Measurements from ENCODE around the gene TTC32. TPM values are rescaled to one million over a fixed set of nuclear protein-coding genes. Genes with fewer than 3 reads are reported as not detected.
"Not testable (repeated sequence)": the region's sequence is repeated elsewhere in the genome, so short reads cannot be mapped to it uniquely, and the experiment has no call there.

The TTC32 gene
- total RNA-seq, 1 donor from 2014 or later: not detected

DNA sequence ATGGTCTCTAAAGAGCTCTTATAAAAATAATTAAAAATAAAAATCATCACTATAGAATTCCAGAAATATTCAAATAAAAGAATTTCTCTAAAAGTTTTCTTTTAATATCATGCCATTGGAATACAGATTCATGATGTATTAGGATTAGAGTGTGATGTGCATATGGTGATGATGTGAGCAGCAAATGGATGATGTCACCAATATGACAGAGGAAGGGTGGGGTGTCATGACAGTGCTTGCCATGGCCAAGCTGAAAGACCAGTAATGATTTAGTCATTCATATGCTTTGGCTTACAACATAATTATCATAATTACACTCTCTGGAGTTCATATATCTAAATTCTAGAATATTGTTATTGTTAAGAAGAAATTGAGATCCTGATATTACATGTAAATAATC, 27.4 kb upstream of the TTC32 start:
- no peak for DNase-seq (ENCODE audit: low spot score in 2 of 2)
- no peaks in the 10 kb centered on the region for H3K4me1 ChIP-seq
- peaks cover 24 to 27% of the 10 kb centered on the region in 2 donors for H3K36me3 ChIP-seq
- H3K27me3 ChIP-seq: no peaks in the 10 kb centered on the region
- H3K4me3 ChIP-seq: no peak overlapping the region
- H3K9me3 ChIP-seq: peaks cover 9 to 26% of the 10 kb centered on the region in 2 donors
- TF ChIP-seq, protein P1, sequence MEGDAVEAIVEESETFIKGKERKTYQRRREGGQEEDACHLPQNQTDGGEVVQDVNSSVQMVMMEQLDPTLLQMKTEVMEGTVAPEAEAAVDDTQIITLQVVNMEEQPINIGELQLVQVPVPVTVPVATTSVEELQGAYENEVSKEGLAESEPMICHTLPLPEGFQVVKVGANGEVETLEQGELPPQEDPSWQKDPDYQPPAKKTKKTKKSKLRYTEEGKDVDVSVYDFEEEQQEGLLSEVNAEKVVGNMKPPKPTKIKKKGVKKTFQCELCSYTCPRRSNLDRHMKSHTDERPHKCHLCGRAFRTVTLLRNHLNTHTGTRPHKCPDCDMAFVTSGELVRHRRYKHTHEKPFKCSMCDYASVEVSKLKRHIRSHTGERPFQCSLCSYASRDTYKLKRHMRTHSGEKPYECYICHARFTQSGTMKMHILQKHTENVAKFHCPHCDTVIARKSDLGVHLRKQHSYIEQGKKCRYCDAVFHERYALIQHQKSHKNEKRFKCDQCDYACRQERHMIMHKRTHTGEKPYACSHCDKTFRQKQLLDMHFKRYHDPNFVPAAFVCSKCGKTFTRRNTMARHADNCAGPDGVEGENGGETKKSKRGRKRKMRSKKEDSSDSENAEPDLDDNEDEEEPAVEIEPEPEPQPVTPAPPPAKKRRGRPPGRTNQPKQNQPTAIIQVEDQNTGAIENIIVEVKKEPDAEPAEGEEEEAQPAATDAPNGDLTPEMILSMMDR (IDR thresholded peaks at IDR 0.05): no peak
- intact Hi-C loops (cut with DNase I): no loop called here
- H3K27ac ChIP-seq: no peak overlapping the region

DNA sequence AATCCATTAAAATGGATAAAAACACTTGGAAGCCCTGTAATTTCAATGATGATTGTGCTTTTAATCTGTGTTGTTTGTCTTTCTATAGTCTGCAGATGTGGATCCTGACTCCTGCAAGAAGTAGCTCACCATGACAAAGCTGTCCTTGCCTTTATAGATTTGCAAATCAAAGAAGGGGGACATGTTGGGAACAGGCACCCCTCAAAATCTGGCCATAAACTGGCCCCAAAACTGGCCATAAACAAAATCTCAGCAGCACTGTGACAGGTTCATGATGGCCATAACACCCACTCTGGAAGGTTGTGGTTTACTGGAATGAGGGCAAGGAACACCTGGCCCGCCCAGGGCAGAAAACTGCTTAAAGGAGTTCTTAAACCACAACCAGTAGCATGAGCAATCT, 26.0 kb upstream of the TTC32 start:
- intact Hi-C loops (cut with DNase I); H3K27me3 ChIP-seq: not testable (repeated sequence)

DNA sequence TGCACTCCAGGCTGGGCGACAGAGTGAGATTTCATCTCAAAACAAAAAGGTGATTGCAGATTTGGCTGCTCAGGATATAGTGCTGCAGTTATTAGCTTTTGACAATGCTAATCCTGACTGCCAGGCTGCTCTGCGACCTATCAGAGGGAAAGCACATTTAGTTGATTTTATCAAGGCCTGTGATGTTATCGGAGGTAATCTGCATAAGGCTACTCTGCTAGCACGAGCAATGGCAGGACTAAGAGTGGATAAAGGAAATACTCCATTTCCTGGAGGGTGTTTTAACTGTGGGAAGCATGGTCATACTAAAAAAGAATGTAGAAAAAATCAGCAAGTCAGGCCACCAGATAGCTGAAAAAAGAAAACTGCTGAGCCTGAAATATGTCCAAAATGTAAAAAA, 22.7 kb upstream of the TTC32 start:
- peaks cover 21 to 27% of the 10 kb centered on the region in 2 donors for H3K36me3 ChIP-seq

More for the DNA sequence above, 26.0 kb upstream of the TTC32 start:
- H3K9me3 ChIP-seq: peaks cover 9 to 26% of the 10 kb centered on the region in 2 donors
- DNase-seq (ENCODE audit: low spot score in 2 of 2); H3K4me3 ChIP-seq; H3K4me1 ChIP-seq; H3K27ac ChIP-seq: not testable (repeated sequence)
- H3K36me3 ChIP-seq: peaks cover 24 to 27% of the 10 kb centered on the region in 2 donors

DNA sequence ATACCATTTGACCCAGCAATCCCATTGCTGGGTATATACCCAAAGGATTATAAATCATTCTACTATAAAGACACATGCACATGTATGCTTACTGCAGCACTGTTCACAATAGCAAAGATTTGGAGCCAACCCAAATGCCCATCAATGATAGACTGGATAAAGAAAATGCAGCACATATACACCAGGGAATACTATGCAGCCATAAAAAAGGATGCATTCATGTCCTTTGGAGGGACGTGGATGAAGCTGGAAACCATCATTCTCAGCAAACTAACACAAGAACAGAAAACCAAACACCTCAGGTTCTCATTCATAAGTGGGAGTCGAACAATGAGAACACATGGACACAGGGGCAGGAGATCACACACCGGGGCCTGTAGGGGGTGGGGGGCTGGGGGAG, 20.4 kb upstream of the TTC32 start:
- DNase-seq (ENCODE audit: low spot score in 2 of 2); H3K36me3 ChIP-seq: not testable (repeated sequence)

More for the DNA sequence above, 22.7 kb upstream of the TTC32 start:
- peaks cover 9 to 24% of the 10 kb centered on the region in 2 donors for H3K9me3 ChIP-seq
- H3K27ac ChIP-seq; H3K4me1 ChIP-seq; H3K27me3 ChIP-seq; DNase-seq (ENCODE audit: low spot score in 2 of 2); intact Hi-C loops (cut with DNase I); H3K4me3 ChIP-seq: not testable (repeated sequence)

DNA sequence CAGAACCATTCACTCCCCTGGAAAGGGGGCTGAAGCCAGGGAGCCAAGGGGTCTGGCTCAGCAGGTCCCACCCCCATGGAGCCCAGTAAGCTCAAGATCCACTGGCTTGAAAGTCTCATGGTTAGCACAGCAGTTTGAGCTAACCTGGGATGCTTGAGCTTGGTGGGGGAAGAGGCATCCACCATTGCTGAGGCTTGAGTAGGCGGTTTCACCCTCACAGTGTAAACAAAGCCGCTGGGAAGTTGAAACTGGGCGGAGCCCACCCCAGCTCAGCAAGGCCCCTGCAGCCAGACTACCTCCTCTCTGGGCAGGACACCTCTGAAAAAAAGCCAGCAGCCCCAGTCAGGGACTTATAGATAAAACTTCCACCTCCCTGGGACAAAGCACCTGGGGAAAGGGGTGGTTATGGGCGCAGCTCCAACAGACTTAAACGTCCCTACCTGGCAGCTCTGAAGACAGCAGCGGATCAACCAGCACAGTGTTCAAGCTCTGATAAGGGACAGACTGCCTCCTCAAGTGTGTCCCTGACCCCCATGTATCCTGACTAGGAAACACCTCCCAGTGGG, 14.7 kb upstream of the TTC32 start:
- H3K9me3 ChIP-seq: no peaks in the 10 kb centered on the region
- no peak for DNase-seq (ENCODE audit: low spot score in 2 of 2)
- no peak overlapping the region for H3K4me3 ChIP-seq
- no peaks in the 10 kb centered on the region for H3K27me3 ChIP-seq
- H3K36me3 ChIP-seq: peaks cover 0 to 5% of the 10 kb centered on the region in 2 donors
- no peak overlapping the region for H3K27ac ChIP-seq
- TF ChIP-seq, protein P1 (IDR thresholded peaks at IDR 0.05): no peak
- H3K4me1 ChIP-seq: no peaks in the 10 kb centered on the region
- intact Hi-C loops (cut with DNase I): no loop called here

More for the DNA sequence above, 20.4 kb upstream of the TTC32 start:
- H3K27me3 ChIP-seq; H3K4me3 ChIP-seq; H3K9me3 ChIP-seq; H3K4me1 ChIP-seq; intact Hi-C loops (cut with DNase I); H3K27ac ChIP-seq: not testable (repeated sequence)

DNA sequence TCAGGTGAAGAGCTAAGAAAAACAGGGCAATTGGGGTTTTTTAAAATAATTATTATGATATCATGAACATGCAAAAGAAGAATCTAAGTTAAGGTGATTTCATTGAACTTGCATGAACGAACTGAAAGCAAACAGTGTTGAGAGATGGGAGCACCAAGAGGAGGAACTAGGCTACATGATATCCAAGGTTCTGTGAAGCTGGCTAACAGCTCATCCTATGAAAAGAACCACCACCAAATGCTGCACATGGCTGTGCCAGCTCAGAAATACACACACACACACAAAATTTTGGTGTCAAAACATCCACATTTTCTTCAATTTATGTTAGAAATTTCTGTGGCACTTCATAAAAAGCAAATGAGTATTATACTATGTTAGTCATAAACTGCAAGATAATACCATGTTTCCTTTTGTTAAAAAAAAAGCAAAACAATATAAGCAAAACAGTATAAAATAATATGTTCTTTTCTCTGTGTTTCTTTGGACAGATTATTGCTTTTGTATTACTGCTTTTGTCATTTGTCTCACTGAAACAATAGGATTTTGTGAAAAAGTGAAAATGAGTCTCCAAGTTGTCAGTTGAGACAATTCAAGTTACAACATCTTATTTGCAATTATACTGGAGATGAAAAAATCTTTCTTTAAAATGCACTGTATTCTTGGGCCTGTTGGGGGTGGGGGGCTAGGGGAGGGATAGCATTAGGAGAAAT, 12.6 kb upstream of the TTC32 start:
- no peaks in the 10 kb centered on the region for H3K27me3 ChIP-seq
- no peaks in the 10 kb centered on the region for H3K4me1 ChIP-seq
- H3K9me3 ChIP-seq: no peaks in the 10 kb centered on the region
- H3K4me3 ChIP-seq: no peak overlapping the region
- peaks cover 0 to 5% of the 10 kb centered on the region in 2 donors for H3K36me3 ChIP-seq
- DNase-seq (ENCODE audit: low spot score in 2 of 2): no peak
- intact Hi-C loops (cut with DNase I): no loop called here
- TF ChIP-seq, protein P1 (IDR thresholded peaks at IDR 0.05): no peak
- H3K27ac ChIP-seq: no peak overlapping the region

DNA sequence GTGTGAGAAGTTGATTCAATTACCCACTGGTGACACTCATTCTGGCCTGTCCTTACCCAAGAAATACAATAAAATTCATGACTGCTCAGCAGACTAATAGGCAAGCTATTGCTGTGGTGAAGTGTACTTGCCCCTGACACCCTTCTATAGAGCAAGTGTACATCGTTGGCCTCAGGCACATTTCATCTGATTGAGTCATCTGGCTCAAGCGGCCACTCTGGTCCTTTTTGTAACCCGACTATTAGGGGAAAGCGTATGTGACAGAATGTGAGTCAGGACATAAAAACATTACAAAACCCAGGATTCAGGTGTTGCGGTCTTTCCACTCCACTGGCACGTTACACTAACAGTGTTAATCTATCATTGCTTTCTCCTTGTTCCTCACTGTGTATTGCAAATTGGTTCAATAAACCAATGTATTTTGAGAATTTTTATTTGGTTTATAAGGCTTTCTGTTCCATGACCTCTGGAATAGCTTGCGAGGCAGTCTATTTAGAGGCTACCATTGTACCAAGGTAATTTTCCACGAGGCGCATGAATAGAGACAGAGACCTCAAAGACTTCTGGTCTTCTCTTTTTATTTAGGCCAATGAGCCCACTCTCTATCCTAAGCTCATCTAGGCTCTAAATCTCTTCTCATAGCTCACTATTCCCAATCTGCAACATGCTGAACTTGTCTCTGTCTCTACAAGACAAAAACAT, 10.2 kb upstream of the TTC32 start:
- intact Hi-C loops (cut with DNase I): no loop called here
- no peak for DNase-seq (ENCODE audit: low spot score in 2 of 2)
- peaks cover 0 to 5% of the 10 kb centered on the region in 2 donors for H3K36me3 ChIP-seq

More for the DNA sequence above, 10.2 kb upstream of the TTC32 start:
- Histone ChIP-seq H3K27me3 (no peaks in the 10 kb centered on the region), H3K27ac (no peak overlapping the region), H3K4me3 (no peak overlapping the region), H3K4me1 (no peaks in the 10 kb centered on the region), H3K9me3 (no peaks in the 10 kb centered on the region)
- TF ChIP-seq, protein P1 (IDR thresholded peaks at IDR 0.05): no peak

All from ascending aorta (tissue), 2 donors.